ENCODE results near the gene GUCA1A. TPM values are rescaled to one million over a fixed set of nuclear protein-coding genes. Genes with fewer than 3 reads are reported as not detected.

GUCA1A gene
- total RNA-seq, 2 experiments from 2014 or later: not detected

- POLR2A ChIA-PET: interaction anchor here (0.6 kb wide), 4 partner anchors 19 to 501 kb away, joined by 3 to 5 read pairs (median 4); no protein-coding TSS in a partner anchor
Measured at GRCh38 chr6:42225419-42225818, 52.3 kb downstream of the GUCA1A start.

GRCh38 chr6:42226161-42226611, 53.0 kb downstream of the GUCA1A start:
- CTCF ChIA-PET: no interaction called here

More at GRCh38 chr6:42225419-42225818, 52.3 kb downstream of the GUCA1A start:
- CTCF ChIA-PET: interaction anchor here (0.8 to 1.1 kb wide), 2 partner anchors 307 to 311 kb away, joined by 3 to 5 read pairs; no protein-coding TSS in a partner anchor

DNA sequence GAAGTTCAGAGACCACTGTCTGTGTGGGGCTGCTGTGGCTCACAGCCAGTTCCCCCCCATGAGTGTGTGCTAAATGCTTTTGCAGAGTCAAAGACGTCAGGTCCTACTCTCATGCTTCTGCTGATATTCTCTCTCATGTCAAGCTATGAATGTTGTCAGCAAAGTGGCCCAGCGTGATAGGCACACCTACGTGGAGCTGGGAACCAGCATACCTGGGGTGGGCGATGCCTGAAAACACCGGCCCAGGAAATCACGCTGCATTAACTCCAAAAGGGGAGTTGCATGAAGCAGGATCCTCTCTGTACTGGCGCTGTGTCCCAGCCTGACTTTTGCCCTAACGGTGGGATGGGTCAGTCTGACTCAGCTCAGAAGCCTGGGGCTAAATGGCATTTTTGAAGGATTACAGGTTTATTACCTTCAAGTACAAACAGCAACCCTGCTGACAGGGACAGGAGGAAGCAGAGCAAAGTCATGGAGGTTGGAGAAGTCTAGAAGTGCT, 53.5 kb downstream of the GUCA1A start:
- CTCF ChIA-PET: no interaction called here
- POLR2A ChIA-PET: no interaction called here

More at GRCh38 chr6:42226161-42226611, 53.0 kb downstream of the GUCA1A start:
- POLR2A ChIA-PET: interaction anchor here (0.6 kb wide), 1 partner anchor 162 kb away, joined by 5 read pairs; no protein-coding TSS in a partner anchor

GRCh38 chr6:42227173-42227850, 54.1 kb downstream of the GUCA1A start:
- CTCF ChIA-PET: no interaction called here
- POLR2A ChIA-PET: no interaction called here

DNA sequence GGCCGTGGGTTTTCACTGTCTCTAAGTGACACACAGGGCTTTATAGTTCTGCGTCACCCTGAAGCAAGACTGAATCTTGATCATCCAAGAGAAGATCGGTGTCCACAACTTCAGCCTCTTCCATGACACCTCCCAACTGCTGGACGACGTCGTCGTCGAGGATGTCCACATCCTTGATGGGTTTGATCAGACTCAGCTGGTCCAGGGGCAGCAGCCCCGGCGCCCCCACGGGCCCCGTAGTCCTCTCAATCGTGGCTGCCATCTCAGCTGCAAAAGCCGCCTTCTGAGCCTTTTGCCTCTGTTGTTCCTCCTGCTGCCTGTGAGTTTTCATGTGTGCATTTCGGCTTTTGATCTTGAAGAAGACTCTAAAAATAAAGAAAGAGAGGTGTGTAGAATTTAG, 55.1 kb downstream of the GUCA1A start:
- ChIA-PET POLR2A (no interaction called here), CTCF (no interaction called here)

Other genes starting within 250 kb of the GUCA1A start
- 100 to 1,000 TPM; 356 to 367 TPM for gene CCND3, start 231.6 kb upstream of the GUCA1A start, total RNA-seq
- gene TAF8, start 122.8 kb upstream of the GUCA1A start, total RNA-seq: 10 to 100 TPM; 42.9 to 45.7 TPM
- gene C6orf132, start 30.7 kb upstream of the GUCA1A start, total RNA-seq: under 1 TPM; 0.21 to 0.23 TPM
- 1 to 10 TPM in 1 of 2 experiments, under 1 TPM in 1; 0.92 to 1.6 TPM for gene GUCA1B, start 21.6 kb downstream of the GUCA1A start, total RNA-seq
- gene MRPS10, start 44.5 kb downstream of the GUCA1A start, total RNA-seq: 10 to 100 TPM; 49.2 to 53.2 TPM